GM23338 (cell line): ENCODE data around the gene SLIT1. TPM values are rescaled to one million over a fixed set of nuclear protein-coding genes. Genes with fewer than 3 reads are reported as not detected.

Experiments used
- EZH2phosphoT487 ChIP-seq: fragments of 200-600 bp; sonication (generic); IDR thresholded peaks from one replicate; pipeline ENCODE4 v1.8.1; 2018; ENCODE audit warnings: antibody characterized with exemption; ENCODE audit not compliant: unreplicated experiment
- polyA plus RNA-seq: library from polyadenylated mRNA; unstranded; fragments of >200 nt; fragmentation: Nextera tagmentation; extraction: Ambion mirVana; gene quantifications from 2 replicates; pipeline ENCODE4 v1.2.1, GENCODE V29; 2016
- total RNA-seq: library from RNA; depleted of rRNA; stranded (reverse); fragments of >200 nt; shearing (Covaris generic); gene quantifications from 2 replicates; pipeline ENCODE4 v1.2.3, GENCODE V29; 2014
- TF ChIP-seq, protein P1 (sequence below): fragments of 250-450 bp; sonication (Bioruptor Pico); IDR thresholded peaks from 2 replicates; pipeline ENCODE4 v1.5.0; 2020; ENCODE audit warnings: mild to moderate bottlenecking, moderate library complexity
- TF ChIP-seq, protein P2 (sequence below): IDR thresholded peaks from one replicate; pipeline ENCODE4 v1.6.1; 2018; ENCODE audit warnings: antibody characterized with exemption; ENCODE audit not compliant: unreplicated experiment
- TF ChIP-seq, protein P3 (sequence below), 2 experiments: fragments of 200-600 bp in 1 of 2; sonication (generic) in 1 of 2; conservative IDR thresholded peaks; 2 replicates each; pipeline versions ENCODE4 v1.5.1 to v1.6.1; 2016 to 2017; ENCODE audit warnings: antibody characterized with exemption in 2 of 2, low read depth in 2 of 2, mild to moderate bottlenecking in 2 of 2, moderate library complexity in 1 of 2

The SLIT1 gene
- total and polyA plus RNA-seq, 2 experiments from 2014 or later, result 0.76 to 1.7 TPM

DNA sequence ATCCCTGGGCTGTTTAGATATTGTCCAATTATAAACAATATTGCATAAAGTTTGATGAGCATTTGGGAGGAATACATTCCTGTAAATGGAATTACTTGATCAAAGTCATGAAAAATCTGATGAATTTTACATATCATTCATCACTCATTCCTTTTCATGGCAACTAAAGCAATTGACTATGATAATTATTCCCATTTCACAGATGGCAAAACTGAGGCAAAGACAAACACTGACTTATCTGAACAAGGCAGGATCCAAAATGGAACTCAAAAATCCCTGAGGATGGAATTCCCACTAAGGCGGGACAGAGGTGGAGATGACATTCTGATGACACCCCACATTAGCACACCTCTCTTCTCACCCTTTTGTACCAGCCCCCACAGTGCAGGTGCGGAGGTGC is 17.1 kb downstream of the SLIT1 start (continued):
- TF ChIP-seq, protein P1, sequence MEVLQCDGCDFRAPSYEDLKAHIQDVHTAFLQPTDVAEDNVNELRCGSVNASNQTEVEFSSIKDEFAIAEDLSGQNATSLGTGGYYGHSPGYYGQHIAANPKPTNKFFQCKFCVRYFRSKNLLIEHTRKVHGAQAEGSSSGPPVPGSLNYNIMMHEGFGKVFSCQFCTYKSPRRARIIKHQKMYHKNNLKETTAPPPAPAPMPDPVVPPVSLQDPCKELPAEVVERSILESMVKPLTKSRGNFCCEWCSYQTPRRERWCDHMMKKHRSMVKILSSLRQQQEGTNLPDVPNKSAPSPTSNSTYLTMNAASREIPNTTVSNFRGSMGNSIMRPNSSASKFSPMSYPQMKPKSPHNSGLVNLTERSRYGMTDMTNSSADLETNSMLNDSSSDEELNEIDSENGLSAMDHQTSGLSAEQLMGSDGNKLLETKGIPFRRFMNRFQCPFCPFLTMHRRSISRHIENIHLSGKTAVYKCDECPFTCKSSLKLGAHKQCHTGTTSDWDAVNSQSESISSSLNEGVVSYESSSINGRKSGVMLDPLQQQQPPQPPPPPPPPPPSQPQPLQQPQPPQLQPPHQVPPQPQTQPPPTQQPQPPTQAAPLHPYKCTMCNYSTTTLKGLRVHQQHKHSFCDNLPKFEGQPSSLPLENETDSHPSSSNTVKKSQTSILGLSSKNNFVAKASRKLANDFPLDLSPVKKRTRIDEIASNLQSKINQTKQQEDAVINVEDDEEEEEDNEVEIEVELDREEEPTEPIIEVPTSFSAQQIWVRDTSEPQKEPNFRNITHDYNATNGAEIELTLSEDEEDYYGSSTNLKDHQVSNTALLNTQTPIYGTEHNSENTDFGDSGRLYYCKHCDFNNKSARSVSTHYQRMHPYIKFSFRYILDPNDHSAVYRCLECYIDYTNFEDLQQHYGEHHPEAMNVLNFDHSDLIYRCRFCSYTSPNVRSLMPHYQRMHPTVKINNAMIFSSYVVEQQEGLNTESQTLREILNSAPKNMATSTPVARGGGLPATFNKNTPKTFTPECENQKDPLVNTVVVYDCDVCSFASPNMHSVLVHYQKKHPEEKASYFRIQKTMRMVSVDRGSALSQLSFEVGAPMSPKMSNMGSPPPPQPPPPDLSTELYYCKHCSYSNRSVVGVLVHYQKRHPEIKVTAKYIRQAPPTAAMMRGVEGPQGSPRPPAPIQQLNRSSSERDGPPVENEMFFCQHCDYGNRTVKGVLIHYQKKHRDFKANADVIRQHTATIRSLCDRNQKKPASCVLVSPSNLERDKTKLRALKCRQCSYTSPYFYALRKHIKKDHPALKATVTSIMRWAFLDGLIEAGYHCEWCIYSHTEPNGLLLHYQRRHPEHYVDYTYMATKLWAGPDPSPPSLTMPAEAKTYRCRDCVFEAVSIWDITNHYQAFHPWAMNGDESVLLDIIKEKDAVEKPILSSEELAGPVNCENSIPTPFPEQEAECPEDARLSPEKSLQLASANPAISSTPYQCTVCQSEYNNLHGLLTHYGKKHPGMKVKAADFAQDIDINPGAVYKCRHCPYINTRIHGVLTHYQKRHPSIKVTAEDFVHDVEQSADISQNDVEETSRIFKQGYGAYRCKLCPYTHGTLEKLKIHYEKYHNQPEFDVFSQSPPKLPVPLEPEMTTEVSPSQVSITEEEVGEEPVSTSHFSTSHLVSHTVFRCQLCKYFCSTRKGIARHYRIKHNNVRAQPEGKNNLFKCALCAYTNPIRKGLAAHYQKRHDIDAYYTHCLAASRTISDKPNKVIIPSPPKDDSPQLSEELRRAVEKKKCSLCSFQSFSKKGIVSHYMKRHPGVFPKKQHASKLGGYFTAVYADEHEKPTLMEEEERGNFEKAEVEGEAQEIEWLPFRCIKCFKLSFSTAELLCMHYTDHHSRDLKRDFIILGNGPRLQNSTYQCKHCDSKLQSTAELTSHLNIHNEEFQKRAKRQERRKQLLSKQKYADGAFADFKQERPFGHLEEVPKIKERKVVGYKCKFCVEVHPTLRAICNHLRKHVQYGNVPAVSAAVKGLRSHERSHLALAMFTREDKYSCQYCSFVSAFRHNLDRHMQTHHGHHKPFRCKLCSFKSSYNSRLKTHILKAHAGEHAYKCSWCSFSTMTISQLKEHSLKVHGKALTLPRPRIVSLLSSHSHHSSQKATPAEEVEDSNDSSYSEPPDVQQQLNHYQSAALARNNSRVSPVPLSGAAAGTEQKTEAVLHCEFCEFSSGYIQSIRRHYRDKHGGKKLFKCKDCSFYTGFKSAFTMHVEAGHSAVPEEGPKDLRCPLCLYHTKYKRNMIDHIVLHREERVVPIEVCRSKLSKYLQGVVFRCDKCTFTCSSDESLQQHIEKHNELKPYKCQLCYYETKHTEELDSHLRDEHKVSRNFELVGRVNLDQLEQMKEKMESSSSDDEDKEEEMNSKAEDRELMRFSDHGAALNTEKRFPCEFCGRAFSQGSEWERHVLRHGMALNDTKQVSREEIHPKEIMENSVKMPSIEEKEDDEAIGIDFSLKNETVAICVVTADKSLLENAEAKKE (CRISPR knock-in tag), result no peak
- no peak for TF ChIP-seq EZH2phosphoT487
- TF ChIP-seq, protein P2, sequence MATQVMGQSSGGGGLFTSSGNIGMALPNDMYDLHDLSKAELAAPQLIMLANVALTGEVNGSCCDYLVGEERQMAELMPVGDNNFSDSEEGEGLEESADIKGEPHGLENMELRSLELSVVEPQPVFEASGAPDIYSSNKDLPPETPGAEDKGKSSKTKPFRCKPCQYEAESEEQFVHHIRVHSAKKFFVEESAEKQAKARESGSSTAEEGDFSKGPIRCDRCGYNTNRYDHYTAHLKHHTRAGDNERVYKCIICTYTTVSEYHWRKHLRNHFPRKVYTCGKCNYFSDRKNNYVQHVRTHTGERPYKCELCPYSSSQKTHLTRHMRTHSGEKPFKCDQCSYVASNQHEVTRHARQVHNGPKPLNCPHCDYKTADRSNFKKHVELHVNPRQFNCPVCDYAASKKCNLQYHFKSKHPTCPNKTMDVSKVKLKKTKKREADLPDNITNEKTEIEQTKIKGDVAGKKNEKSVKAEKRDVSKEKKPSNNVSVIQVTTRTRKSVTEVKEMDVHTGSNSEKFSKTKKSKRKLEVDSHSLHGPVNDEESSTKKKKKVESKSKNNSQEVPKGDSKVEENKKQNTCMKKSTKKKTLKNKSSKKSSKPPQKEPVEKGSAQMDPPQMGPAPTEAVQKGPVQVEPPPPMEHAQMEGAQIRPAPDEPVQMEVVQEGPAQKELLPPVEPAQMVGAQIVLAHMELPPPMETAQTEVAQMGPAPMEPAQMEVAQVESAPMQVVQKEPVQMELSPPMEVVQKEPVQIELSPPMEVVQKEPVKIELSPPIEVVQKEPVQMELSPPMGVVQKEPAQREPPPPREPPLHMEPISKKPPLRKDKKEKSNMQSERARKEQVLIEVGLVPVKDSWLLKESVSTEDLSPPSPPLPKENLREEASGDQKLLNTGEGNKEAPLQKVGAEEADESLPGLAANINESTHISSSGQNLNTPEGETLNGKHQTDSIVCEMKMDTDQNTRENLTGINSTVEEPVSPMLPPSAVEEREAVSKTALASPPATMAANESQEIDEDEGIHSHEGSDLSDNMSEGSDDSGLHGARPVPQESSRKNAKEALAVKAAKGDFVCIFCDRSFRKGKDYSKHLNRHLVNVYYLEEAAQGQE, result no peak
- TF ChIP-seq, protein P3, sequence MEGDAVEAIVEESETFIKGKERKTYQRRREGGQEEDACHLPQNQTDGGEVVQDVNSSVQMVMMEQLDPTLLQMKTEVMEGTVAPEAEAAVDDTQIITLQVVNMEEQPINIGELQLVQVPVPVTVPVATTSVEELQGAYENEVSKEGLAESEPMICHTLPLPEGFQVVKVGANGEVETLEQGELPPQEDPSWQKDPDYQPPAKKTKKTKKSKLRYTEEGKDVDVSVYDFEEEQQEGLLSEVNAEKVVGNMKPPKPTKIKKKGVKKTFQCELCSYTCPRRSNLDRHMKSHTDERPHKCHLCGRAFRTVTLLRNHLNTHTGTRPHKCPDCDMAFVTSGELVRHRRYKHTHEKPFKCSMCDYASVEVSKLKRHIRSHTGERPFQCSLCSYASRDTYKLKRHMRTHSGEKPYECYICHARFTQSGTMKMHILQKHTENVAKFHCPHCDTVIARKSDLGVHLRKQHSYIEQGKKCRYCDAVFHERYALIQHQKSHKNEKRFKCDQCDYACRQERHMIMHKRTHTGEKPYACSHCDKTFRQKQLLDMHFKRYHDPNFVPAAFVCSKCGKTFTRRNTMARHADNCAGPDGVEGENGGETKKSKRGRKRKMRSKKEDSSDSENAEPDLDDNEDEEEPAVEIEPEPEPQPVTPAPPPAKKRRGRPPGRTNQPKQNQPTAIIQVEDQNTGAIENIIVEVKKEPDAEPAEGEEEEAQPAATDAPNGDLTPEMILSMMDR (conservative IDR thresholded peaks at IDR 0.05; ENCODE audit: low read depth in 2 of 2), result no peak
